BE2C (cell line): ENCODE measurements around the gene PPP1CB.

Experiments
- DNase-seq: peaks from one replicate; pipeline ENCODE4 v3.0.0-alpha.2; 2020
- H3K27me3 ChIP-seq: fragments of 250-450 bp; sonication (Bioruptor Pico); 2 replicates; pipeline ENCODE4 v1.5.1; 2020; ENCODE audit warnings: mild to moderate bottlenecking
- H3K36me3 ChIP-seq: fragments of 250-450 bp; sonication (Bioruptor Pico); 2 replicates; pipeline ENCODE4 v1.5.1; 2020; ENCODE audit warnings: mild to moderate bottlenecking
- H3K4me1 ChIP-seq: fragments of 250-450 bp; sonication (Bioruptor Pico); 2 replicates; pipeline ENCODE4 v1.5.1; 2020
- H3K4me3 ChIP-seq: 2 replicates; pipeline ENCODE4 v1.5.1; 2011; ENCODE audit warnings: low read depth, low read length
- H3K9me3 ChIP-seq: fragments of 250-450 bp; sonication (Bioruptor Pico); 2 replicates; pipeline ENCODE4 v1.5.1; 2020
- TF ChIP-seq, protein P1 (sequence below): IDR thresholded peaks from 2 replicates; pipeline ENCODE4 v1.5.1; 2012; ENCODE audit warnings: mild to moderate bottlenecking, low read depth, low read length

The PPP1CB gene

DNA sequence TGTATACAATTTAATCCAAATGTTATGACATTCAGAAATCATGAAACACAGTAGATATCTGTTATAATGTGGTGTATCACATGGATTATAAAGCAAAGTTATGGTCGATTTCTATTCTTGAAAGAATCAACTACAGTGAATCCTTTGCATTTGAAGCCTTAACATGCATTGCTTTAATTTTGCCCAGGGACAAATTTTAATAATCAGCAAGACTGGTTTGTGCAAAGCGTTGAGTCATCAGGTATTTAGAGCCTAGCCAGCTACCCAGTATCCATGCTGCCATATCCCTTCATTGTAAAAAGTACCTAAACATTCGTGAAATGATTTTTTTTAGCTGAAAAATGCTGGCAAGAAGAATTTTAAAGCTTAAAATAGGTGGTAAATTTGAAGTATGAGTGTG is 50.1 kb downstream of the PPP1CB start:
- no peak for DNase-seq
- H3K27me3 ChIP-seq, result no peaks in the 10 kb centered on the region
- no peak overlapping the region for H3K4me3 ChIP-seq
- no peaks in the 10 kb centered on the region for H3K4me1 ChIP-seq
- no peaks in the 10 kb centered on the region for H3K9me3 ChIP-seq
- H3K36me3 ChIP-seq, result peaks cover 58% of the 10 kb centered on the region
- TF ChIP-seq, protein P1, sequence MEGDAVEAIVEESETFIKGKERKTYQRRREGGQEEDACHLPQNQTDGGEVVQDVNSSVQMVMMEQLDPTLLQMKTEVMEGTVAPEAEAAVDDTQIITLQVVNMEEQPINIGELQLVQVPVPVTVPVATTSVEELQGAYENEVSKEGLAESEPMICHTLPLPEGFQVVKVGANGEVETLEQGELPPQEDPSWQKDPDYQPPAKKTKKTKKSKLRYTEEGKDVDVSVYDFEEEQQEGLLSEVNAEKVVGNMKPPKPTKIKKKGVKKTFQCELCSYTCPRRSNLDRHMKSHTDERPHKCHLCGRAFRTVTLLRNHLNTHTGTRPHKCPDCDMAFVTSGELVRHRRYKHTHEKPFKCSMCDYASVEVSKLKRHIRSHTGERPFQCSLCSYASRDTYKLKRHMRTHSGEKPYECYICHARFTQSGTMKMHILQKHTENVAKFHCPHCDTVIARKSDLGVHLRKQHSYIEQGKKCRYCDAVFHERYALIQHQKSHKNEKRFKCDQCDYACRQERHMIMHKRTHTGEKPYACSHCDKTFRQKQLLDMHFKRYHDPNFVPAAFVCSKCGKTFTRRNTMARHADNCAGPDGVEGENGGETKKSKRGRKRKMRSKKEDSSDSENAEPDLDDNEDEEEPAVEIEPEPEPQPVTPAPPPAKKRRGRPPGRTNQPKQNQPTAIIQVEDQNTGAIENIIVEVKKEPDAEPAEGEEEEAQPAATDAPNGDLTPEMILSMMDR, result no peak

DNA sequence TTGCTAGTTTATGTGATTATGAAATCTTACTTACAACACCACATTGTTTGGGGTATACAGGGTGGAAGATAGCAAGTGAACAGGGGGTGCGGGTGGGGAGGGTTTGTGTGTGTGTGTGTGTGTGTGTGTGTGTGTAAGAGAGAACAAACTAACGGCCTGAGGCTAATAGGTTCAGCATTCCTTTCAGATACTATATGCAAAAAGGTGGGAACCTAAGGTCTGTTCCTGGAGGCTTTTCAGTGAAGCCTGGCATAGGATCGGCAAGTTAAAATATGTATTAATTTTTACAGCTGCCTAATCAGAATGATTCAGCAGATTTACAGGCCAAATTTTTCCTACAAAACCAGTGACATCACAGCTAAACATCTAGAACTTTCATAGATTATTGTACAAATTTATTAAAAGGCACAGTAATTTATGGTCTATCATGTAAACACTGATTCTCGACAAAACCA is 51.4 kb downstream of the PPP1CB start:
- TF ChIP-seq, protein P1, result no peak
- H3K4me1 ChIP-seq, result no peaks in the 10 kb centered on the region
- DNase-seq, result no peak
- H3K9me3 ChIP-seq, result no peaks in the 10 kb centered on the region
- H3K36me3 ChIP-seq, result peaks cover 49% of the 10 kb centered on the region
- H3K4me3 ChIP-seq, result no peak overlapping the region
- H3K27me3 ChIP-seq, result no peaks in the 10 kb centered on the region

DNA sequence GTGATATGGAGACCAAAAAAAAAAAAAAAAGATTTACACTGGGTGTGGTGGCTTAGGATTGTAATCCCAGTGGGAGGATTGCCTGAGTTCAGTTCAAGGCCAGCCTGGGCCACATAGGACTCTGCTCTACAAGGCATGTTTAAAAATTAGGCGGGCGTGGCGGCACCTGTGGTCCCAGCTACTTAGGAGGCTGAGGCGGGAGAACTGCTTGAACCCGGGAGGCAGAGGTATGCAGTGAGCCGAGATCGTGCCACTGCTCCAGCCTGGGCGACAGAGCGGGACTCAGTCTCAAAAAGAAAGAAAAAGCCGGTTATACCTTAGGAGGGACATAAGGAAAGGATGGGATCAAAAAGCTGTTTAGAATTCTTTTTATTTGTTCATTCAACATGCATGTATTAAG is 58.3 kb downstream of the PPP1CB start:
- Histone ChIP-seq H3K4me3 (peak overlapping the region; percentile 60), H3K9me3 (peaks cover 6% of the 10 kb centered on the region), H3K36me3 (peaks cover 4% of the 10 kb centered on the region; the same call in 1 of the 2 replicates), H3K4me1 (no peaks in the 10 kb centered on the region), H3K27me3 (no peaks in the 10 kb centered on the region)
- no peak for DNase-seq
- TF ChIP-seq, protein P1, result no peak

DNA sequence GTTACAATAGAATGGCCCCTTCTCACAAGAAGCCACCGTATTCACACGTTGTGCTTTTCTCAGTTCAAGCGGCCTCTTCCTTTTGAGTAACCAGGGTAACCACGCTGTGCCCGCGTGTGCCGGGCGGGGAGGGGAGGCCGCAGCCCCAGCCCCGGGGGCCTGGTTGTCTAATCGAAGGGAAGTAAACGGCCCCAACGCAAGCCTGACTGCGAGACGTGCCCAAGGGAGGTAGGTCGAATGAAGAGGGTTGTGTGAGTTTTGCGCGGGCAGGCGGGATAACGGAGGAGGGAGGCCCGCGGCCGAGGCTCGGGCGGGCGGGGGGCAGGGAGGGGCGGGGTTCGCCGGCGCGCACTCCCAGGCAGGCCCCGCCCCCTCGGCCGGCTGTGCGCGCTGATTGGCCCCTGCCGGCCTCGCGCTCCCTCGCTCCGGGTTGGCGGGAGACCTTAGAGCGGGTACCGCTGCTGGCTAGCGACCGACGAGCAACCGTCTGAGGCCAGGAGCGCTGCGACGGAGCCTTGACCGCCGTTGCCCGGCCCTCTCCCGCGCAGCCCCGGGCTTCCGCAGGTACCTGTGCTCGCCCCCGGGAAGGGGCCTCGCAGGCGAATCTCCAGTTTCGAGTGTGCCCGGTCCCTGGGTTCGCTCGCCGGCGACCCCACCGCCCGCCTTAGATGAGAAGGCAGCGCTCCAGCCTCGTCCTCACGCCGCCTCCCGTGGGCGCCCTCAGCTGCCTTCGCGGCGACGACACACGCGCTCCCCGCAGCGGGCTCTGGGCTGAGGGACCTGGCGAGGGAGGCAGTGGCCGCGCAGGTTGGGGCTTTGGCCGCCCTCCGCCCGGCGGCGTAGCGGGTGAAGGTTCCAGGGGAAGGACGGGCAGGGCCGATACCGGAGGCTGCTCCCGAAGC is 59.0 kb downstream of the PPP1CB start, which contains the start of gene SPDYA:
Gene SPDYA, plus strand, starts transcription at position 451 of the 902 bp plus-strand sequence. CDS start 5,181 bp downstream, outside the sequence.
- DNase-seq, result peak; percentile 72
- Histone ChIP-seq H3K9me3 (peaks cover 6% of the 10 kb centered on the region), H3K4me3 (peak within 1 kb of the TSS; percentile 60), H3K27me3 (no peaks in the 10 kb centered on the region), H3K36me3 (peaks cover 4% of the 10 kb centered on the region; the same call in 1 of the 2 replicates), H3K4me1 (no peaks in the 10 kb centered on the region)
- TF ChIP-seq, protein P1, result no peak

DNA sequence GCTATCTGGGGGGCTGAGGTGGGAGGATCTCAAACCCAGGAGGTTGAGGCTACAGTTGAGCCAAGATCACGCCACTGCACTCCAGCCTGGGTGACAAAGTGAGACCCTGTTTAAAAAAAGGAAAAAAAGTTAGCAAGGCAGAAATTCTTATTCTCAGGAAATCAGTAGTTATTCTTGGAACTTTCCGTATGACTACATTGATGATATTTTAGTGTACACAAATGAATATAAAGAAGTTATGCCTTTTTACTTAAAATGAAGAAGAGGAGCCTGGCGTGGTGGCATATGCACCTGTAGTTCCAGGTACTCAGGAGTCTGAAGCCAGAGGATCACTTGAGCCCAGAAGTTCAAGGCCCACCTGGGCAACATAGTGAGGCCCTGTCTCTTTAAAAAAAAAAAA is 66.4 kb downstream of the PPP1CB start:
- H3K36me3 ChIP-seq, result no peaks in the 10 kb centered on the region
- H3K4me1 ChIP-seq, result no peaks in the 10 kb centered on the region
- H3K27me3 ChIP-seq, result no peaks in the 10 kb centered on the region
- TF ChIP-seq, protein P1, result no peak
- H3K9me3 ChIP-seq, result no peaks in the 10 kb centered on the region
- DNase-seq, result no peak
- no peak overlapping the region for H3K4me3 ChIP-seq

DNA sequence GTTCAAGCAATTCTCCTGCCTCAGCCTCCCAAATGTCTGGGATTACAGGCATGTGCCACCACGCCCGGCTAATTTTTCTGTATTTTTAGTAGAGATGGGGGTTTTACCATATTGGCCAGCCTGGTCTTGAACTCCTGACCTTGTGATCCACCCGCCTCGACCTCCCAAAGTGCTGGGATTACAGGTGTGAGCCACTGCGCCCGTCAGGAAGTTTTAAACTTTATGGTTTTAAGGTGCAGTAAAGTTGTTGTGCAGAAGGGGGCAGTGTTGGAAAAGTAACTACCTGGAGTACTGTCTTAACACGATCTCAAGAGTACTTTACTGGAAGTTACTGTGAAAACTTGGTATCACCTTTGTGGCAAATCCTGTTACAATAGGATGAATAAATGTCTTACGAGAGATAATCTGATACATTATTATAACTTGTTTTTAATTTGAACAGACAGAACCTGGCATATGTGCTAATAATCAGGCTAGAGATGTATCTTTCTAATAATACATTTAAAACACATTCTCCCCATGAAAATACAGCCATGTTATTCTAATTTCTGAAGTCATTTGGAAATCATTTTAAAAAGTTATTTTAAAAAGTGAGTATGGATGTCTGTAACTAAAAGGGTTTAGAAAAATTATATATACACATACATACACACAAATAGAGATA is 69.8 kb downstream of the PPP1CB start:
- Histone ChIP-seq H3K9me3 (no peaks in the 10 kb centered on the region), H3K4me1 (no peaks in the 10 kb centered on the region), H3K36me3 (no peaks in the 10 kb centered on the region), H3K27me3 (no peaks in the 10 kb centered on the region), H3K4me3 (no peak overlapping the region)
- DNase-seq, result peak; percentile 62
- TF ChIP-seq, protein P1, result peak; percentile 71
